ENCODE data around the gene RBM19.

DNA sequence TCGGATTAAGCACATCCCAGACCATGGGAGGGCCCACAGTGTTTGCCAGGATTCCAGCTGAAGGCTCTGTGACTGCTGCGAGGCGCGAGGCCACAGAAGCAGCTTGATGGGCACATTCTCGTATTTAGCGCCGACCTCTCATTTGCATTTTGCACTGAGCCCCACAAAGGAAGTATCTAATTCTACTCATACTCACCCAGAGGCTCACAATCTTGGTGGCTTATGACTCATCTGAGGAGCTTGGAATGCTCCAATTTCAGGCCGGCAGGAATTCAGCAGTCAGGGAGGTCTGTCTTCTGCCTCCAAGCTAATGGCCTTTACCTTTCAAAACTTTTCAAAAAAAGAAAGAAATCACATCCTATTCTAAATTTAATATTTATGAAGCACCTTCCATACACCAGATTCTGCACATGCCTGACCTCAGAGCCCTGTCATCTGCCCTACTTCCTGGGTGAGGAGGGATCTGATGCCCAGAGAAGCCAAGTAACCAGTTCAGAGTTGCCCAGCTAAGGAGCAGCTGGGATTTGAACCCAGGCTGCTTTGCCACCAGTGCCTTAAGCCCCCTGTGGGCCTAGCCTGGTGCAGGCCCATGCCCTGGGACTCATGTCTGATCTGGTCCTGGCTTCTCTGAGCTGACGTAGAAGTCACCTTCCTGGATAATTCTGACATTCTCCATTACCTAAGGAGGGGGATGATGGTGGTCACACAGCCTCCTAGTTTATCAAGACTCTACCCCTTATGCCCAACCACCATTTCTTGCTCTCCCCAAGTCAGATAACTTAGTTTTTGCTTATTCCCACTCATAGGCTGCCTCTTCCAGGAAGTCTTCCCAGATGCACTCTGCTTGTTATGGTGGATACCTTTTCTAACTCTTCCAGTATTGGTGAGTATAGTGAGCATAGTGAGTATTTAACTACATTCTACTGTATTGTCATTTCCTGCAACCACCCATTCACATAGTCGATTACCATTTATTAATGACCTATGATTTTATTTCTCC is 198.9 kb downstream of the RBM19 start:
- TF ChIP-seq, protein P1, sequence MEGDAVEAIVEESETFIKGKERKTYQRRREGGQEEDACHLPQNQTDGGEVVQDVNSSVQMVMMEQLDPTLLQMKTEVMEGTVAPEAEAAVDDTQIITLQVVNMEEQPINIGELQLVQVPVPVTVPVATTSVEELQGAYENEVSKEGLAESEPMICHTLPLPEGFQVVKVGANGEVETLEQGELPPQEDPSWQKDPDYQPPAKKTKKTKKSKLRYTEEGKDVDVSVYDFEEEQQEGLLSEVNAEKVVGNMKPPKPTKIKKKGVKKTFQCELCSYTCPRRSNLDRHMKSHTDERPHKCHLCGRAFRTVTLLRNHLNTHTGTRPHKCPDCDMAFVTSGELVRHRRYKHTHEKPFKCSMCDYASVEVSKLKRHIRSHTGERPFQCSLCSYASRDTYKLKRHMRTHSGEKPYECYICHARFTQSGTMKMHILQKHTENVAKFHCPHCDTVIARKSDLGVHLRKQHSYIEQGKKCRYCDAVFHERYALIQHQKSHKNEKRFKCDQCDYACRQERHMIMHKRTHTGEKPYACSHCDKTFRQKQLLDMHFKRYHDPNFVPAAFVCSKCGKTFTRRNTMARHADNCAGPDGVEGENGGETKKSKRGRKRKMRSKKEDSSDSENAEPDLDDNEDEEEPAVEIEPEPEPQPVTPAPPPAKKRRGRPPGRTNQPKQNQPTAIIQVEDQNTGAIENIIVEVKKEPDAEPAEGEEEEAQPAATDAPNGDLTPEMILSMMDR (conservative IDR thresholded peaks at IDR 0.05 in 1 of 2, IDR thresholded peaks at IDR 0.05 in 1 of 2; ENCODE audit: extremely low read depth in 1 of 2, insufficient read depth in 1 of 2, low read depth in 1 of 2, low read length in 2 of 2) = no peak
- TF ChIP-seq EZH2 (IDR thresholded peaks at IDR 0.05; ENCODE audit: borderline replicate concordance, low read length) = no peak
